ENCODE data around the gene GDF7. TPM values are rescaled to one million over a fixed set of nuclear protein-coding genes. Genes with fewer than 3 reads are reported as not detected.

GDF7 gene
- total and polyA plus RNA-seq, 4 donors, result 0.74 to 1.7 (median 1.2) TPM

- Histone ChIP-seq H3K4me3 (ENCODE audit: low read depth, low read length) (no peak overlapping the region), H3K27me3 (ENCODE audit: control insufficient read depth, insufficient read depth, low read length) (peaks cover 33% of the 10 kb centered on the region), H3K9me3 (ENCODE audit: control insufficient read depth, insufficient read depth, low read length) (no peaks in the 10 kb centered on the region), H3K36me3 (ENCODE audit: control insufficient read depth, insufficient read depth, low read length) (no peaks in the 10 kb centered on the region), H3K4me1 (ENCODE audit: control insufficient read depth, insufficient read depth, low read length) (peaks cover 9% of the 10 kb centered on the region), H3K27ac (ENCODE audit: low read depth, low read length) (no peak overlapping the region)
- no peak for DNase-seq (ENCODE audit: low read depth in 4 of 6, low spot score in 6 of 6)
- WGBS (ENCODE audit: insufficient coverage), result 69% methylated on average over 15 of the region's 15 CpGs
These were observed 10.5 kb downstream of the GDF7 start for GRCh38 chr2:20677301-20678085.

DNA sequence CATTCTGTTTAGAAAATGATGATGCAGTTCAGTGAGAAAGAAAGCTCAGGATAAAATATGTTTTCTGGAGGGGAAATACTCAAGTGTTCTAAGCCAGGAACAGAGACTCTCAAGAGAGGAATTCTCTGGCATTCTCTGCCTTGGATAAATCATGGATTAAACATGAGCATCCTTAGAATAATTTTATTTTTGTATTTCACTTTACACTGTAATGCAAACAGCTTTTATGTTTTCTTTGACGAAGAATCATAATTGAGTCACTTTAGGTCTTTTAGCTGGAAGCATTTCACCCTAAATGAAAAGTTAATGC is 11.1 kb downstream of the GDF7 start:
- Histone ChIP-seq H3K27me3 (ENCODE audit: control insufficient read depth, insufficient read depth, low read length) (peaks cover 28% of the 10 kb centered on the region), H3K4me3 (ENCODE audit: low read depth, low read length) (no peak overlapping the region), H3K27ac (ENCODE audit: low read depth, low read length) (no peak overlapping the region), H3K36me3 (ENCODE audit: control insufficient read depth, insufficient read depth, low read length) (no peaks in the 10 kb centered on the region), H3K9me3 (ENCODE audit: control insufficient read depth, insufficient read depth, low read length) (no peaks in the 10 kb centered on the region), H3K4me1 (ENCODE audit: control insufficient read depth, insufficient read depth, low read length) (peaks cover 7% of the 10 kb centered on the region)
- WGBS (ENCODE audit: insufficient coverage), result no CpG with 5 or more reads among the region's 1 CpG
- no peak for DNase-seq (ENCODE audit: low read depth in 4 of 6, low spot score in 6 of 6)

DNA sequence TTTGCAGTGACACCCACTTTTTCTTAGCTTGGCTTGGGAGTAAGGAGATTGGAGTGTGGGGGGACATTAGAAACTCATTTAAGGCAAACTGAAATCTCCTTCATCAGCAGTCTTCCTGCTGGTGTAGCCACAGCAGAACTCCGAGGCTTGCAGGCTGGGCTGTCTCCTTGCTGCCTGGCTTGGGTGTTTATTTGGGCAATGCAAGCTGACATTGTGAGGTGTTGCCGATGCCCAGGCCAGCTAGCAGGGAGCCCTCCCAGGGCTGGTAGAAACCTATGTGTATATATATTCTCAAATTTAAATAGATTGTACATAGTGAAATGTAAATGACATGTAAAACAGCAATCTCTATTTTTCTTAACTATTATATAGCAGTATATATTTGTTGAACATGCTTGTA is 11.8 kb downstream of the GDF7 start:
- H3K9me3 ChIP-seq (ENCODE audit: control insufficient read depth, insufficient read depth, low read length), result no peaks in the 10 kb centered on the region

DNA sequence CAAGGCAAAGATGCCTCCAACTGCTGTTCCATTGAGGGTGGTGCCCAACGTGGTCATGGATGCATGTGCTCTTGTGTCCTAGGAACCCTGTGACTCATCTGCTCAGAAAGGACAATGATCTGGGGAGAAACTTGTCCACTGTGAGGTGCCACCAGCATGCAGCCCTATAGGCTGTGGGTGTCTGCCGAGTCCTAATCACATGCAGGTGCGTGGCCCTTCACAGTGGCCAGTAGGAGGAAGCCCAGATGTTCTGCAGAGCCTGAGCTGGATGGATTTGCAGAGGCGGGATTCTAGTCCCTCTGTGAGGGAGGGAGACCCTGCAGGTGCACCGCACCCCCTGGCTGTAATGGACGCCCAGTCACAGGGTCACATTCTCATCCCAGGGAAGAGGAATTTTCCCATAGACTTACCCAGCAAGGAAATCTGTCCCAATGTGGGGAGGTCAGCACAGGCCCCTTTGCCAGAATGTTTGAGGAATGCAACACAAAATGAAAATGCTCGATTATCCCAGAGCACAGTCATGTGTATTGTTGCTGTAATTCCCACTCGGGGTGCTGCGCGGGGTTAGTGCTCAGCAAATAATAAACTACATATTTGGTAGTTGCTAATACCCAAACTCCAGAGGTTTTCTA is 13.9 kb downstream of the GDF7 start:
- Histone ChIP-seq H3K27ac (ENCODE audit: low read depth, low read length) (no peak overlapping the region), H3K27me3 (ENCODE audit: control insufficient read depth, insufficient read depth, low read length) (no peaks in the 10 kb centered on the region), H3K4me3 (ENCODE audit: low read depth, low read length) (no peak overlapping the region), H3K9me3 (ENCODE audit: control insufficient read depth, insufficient read depth, low read length) (no peaks in the 10 kb centered on the region), H3K4me1 (ENCODE audit: control insufficient read depth, insufficient read depth, low read length) (peaks cover 3% of the 10 kb centered on the region), H3K36me3 (ENCODE audit: control insufficient read depth, insufficient read depth, low read length) (no peaks in the 10 kb centered on the region)
- 92% methylated on average over 4 of the region's 10 CpGs for WGBS (ENCODE audit: insufficient coverage)
- DNase-seq (ENCODE audit: low read depth in 4 of 6, low spot score in 6 of 6), result no peak

More for the DNA sequence above, 11.8 kb downstream of the GDF7 start:
- 50% methylated on average over 1 of the region's 2 CpGs for WGBS (ENCODE audit: insufficient coverage)
- H3K27ac ChIP-seq (ENCODE audit: low read depth, low read length), result no peak overlapping the region
- H3K27me3 ChIP-seq (ENCODE audit: control insufficient read depth, insufficient read depth, low read length), result peaks cover 21% of the 10 kb centered on the region
- peaks cover 7% of the 10 kb centered on the region for H3K4me1 ChIP-seq (ENCODE audit: control insufficient read depth, insufficient read depth, low read length)
- H3K4me3 ChIP-seq (ENCODE audit: low read depth, low read length), result no peak overlapping the region
- no peaks in the 10 kb centered on the region for H3K36me3 ChIP-seq (ENCODE audit: control insufficient read depth, insufficient read depth, low read length)
- no peak for DNase-seq (ENCODE audit: low read depth in 4 of 6, low spot score in 6 of 6)

DNA sequence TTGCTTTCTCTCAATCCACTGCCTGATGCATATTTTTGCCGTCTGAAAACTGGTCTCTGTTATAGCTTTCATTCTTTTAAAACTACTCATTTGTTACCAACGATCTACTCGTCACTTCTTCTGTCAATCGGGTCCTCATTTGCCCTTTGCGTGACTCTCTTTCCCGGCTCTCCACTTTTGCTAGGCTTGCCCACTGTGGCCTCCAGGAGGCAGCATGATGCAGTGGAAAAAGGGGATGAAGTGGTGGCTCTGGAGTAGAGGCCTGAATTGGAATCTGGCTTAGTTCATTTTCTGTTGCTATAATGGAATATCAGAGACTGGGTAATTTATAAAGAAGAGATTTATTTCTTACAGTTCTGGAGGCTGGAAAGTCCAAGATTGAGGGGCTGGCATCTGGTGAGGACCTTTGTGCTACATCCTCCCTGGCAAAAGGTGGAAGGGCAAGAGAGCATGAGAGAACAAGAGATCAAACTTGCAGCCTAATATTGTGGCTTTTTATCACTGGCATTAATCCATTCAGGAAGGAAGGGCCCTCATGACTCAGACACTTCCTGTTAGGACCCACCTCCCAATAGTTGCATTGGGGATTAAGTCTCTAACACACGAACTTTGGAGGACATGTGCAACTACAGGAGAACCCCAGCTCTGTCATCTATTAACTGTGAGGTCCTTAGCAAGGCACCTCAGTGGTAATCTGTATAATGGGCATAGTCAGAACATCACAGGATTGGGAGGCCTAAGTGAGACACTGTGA is 15.4 kb downstream of the GDF7 start:
- WGBS (ENCODE audit: insufficient coverage), result 86% methylated on average over 6 of the region's 7 CpGs
- DNase-seq (ENCODE audit: low read depth in 4 of 6, low spot score in 6 of 6), result peak in 1 of 6 donors; percentile 15
- H3K27ac ChIP-seq (ENCODE audit: low read depth, low read length), result no peak overlapping the region
- no peaks in the 10 kb centered on the region for H3K36me3 ChIP-seq (ENCODE audit: control insufficient read depth, insufficient read depth, low read length)
- H3K27me3 ChIP-seq (ENCODE audit: control insufficient read depth, insufficient read depth, low read length), result no peaks in the 10 kb centered on the region
- no peak overlapping the region for H3K4me3 ChIP-seq (ENCODE audit: low read depth, low read length)
- no peaks in the 10 kb centered on the region for H3K9me3 ChIP-seq (ENCODE audit: control insufficient read depth, insufficient read depth, low read length)
- peaks cover 3% of the 10 kb centered on the region for H3K4me1 ChIP-seq (ENCODE audit: control insufficient read depth, insufficient read depth, low read length)

DNA sequence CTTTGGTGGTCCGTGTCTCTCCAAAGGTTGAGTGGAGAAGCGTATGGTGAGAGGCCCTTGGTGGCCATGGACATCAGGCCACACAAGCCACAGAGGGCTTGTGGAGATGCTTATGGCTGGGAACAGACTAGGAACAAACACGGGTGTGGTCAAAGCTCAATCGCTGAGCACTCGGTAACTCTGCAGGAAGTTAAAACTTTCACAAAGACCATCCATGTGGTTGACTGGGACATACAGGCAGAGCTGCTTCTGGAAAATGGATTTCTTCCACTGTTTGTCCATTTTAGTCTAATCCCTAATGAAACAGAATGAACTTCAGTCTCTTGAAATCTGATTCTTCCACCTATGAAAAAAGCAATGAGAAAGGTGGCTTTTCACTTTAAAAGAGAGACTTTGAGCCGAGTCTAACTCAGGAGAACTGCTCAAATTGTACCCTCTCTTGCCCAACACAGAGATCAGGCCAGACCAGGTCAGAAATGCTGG is 17.7 kb downstream of the GDF7 start:
- Histone ChIP-seq H3K27ac (ENCODE audit: low read depth, low read length) (no peak overlapping the region), H3K36me3 (ENCODE audit: control insufficient read depth, insufficient read depth, low read length) (no peaks in the 10 kb centered on the region), H3K4me1 (ENCODE audit: control insufficient read depth, insufficient read depth, low read length) (no peaks in the 10 kb centered on the region), H3K4me3 (ENCODE audit: low read depth, low read length) (no peak overlapping the region), H3K9me3 (ENCODE audit: control insufficient read depth, insufficient read depth, low read length) (no peaks in the 10 kb centered on the region), H3K27me3 (ENCODE audit: control insufficient read depth, insufficient read depth, low read length) (no peaks in the 10 kb centered on the region)
- 97% methylated on average over 6 of the region's 6 CpGs for WGBS (ENCODE audit: insufficient coverage)
- DNase-seq (ENCODE audit: low read depth in 4 of 6, low spot score in 6 of 6), result no peak

GRCh38 chr2:20687260-20687832 is 20.4 kb downstream of the GDF7 start:
- H3K27ac ChIP-seq (ENCODE audit: low read depth, low read length), result no peak overlapping the region
- 95% methylated on average over 2 of the region's 4 CpGs for WGBS (ENCODE audit: insufficient coverage)
- DNase-seq (ENCODE audit: low read depth in 4 of 6, low spot score in 6 of 6), result no peak
- no peak overlapping the region for H3K4me3 ChIP-seq (ENCODE audit: low read depth, low read length)
- H3K4me1 ChIP-seq (ENCODE audit: control insufficient read depth, insufficient read depth, low read length), result no peaks in the 10 kb centered on the region
- H3K27me3 ChIP-seq (ENCODE audit: control insufficient read depth, insufficient read depth, low read length), result no peaks in the 10 kb centered on the region
- H3K36me3 ChIP-seq (ENCODE audit: control insufficient read depth, insufficient read depth, low read length), result no peaks in the 10 kb centered on the region
- no peaks in the 10 kb centered on the region for H3K9me3 ChIP-seq (ENCODE audit: control insufficient read depth, insufficient read depth, low read length)

DNA sequence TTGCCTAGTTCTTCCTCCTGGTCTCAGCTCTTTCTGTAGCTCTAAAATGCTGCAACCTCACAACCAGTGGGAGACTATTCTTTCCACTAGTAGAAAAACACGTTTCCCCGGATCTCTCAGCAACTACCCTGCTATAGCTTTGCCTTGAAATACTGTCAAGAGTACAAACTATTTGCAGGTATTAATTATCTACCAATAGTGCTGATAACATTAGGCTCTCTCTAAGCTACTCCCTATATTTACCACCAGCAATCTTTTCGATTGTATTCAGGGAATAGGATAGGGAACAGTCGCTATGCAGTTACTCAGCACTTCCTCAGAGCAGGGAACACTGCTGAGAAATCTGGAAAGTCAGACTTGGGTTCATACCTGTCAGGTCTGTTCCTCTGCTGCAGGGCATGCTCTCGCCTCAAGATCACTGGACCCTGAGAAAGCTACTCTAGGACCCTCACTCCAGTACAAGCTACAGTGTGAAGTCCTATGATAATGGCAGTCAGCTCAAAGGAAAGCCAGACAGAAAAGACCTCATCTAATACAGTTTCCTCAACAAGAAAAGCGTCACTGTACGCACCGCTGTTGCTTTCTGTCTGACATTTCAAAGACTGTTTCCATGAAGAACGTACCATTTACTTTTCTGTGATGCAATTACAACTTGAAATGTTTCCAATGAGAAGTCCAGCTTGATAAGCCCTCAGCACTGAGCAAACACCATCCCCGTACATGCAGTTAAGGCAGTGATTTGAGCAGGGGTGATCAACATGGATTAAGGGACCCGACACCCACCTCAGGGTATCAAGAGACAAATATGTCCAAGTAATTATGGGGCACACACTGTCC is 22.7 kb downstream of the GDF7 start:
- Histone ChIP-seq H3K27ac (ENCODE audit: low read depth, low read length) (no peak overlapping the region), H3K4me1 (ENCODE audit: control insufficient read depth, insufficient read depth, low read length) (no peaks in the 10 kb centered on the region), H3K4me3 (ENCODE audit: low read depth, low read length) (no peak overlapping the region), H3K9me3 (ENCODE audit: control insufficient read depth, insufficient read depth, low read length) (no peaks in the 10 kb centered on the region), H3K27me3 (ENCODE audit: control insufficient read depth, insufficient read depth, low read length) (no peaks in the 10 kb centered on the region), H3K36me3 (ENCODE audit: control insufficient read depth, insufficient read depth, low read length) (no peaks in the 10 kb centered on the region)
- DNase-seq (ENCODE audit: low read depth in 4 of 6, low spot score in 6 of 6), result no peak
- 100% methylated on average over 8 of the region's 11 CpGs for WGBS (ENCODE audit: insufficient coverage)
